Neural progenitor cell (in vitro differentiated cells): ENCODE measurements around the gene SYNPR. TPM values are rescaled to one million over a fixed set of nuclear protein-coding genes. Genes with fewer than 3 reads are reported as not detected.
A peak's percentile ranks its signal among the peaks of the same experiment; 100 is the strongest.

ENCODE experiments used
- DNase-seq: peaks from one replicate; pipeline ENCODE4 v3.0.0-alpha.2; 2016; ENCODE audit warnings: low spot score
- H2AFZ ChIP-seq: fragments of 200-600 bp; sonication (generic); replicated peaks from 2 replicates; pipeline ENCODE4 v1.6.1; 2016; ENCODE audit warnings: antibody characterized with exemption
- H3F3A ChIP-seq: fragments of 200-600 bp; sonication (generic); 2 replicates; pipeline ENCODE4 v1.6.1; 2016; ENCODE audit warnings: antibody characterized with exemption, low read depth
- H3K27ac ChIP-seq: fragments of 200-600 bp; sonication (generic); 2 replicates; pipeline ENCODE4 v1.5.1; 2016; ENCODE audit warnings: mild to moderate bottlenecking
- H3K27me3 ChIP-seq: fragments of 200-600 bp; sonication (generic); 2 replicates; pipeline ENCODE4 v1.6.1; 2016; ENCODE audit warnings: mild to moderate bottlenecking, moderate library complexity
- H3K36me3 ChIP-seq: fragments of 200-600 bp; sonication (generic); 2 replicates; pipeline ENCODE4 v1.5.1; 2016
- H3K4me1 ChIP-seq: fragments of 200-600 bp; sonication (generic); 2 replicates; pipeline ENCODE4 v1.6.1; 2016; ENCODE audit warnings: mixed run types
- H3K4me2 ChIP-seq: fragments of 200-600 bp; sonication (generic); 2 replicates; pipeline ENCODE4 v1.6.1; 2016
- H3K4me3 ChIP-seq: fragments of 200-600 bp; sonication (generic); 2 replicates; pipeline ENCODE4 v1.5.1; 2016
- H3K79me2 ChIP-seq: fragments of 200-600 bp; sonication (generic); 2 replicates; pipeline ENCODE4 v1.6.1; 2016; ENCODE audit warnings: low read depth
- H3K9ac ChIP-seq: fragments of 200-600 bp; sonication (generic); 2 replicates; pipeline ENCODE4 v1.6.1; 2016
- H3K9me3 ChIP-seq: fragments of 200-600 bp; sonication (generic); 2 replicates; pipeline ENCODE4 v1.5.1; 2016; ENCODE audit warnings: low read depth
- H4K20me1 ChIP-seq: fragments of 200-600 bp; sonication (generic); 2 replicates; pipeline ENCODE4 v1.6.1; 2016; ENCODE audit warnings: low read depth
- H3K27ac Mint-ChIP-seq: 3 replicates; pipeline ENCODE4 v1.8.0; 2021; ENCODE audit warnings: mixed read lengths
- H3K27me3 Mint-ChIP-seq: 2 replicates; pipeline ENCODE4 v1.8.0; 2022; ENCODE audit warnings: low read depth, mild to moderate bottlenecking, inconsistent platforms, moderate library complexity, mixed read lengths; ENCODE audit not compliant: insufficient read depth
- H3K36me3 Mint-ChIP-seq: 3 replicates; pipeline ENCODE4 v1.8.0; 2021; ENCODE audit warnings: mixed read lengths
- H3K4me1 Mint-ChIP-seq: 3 replicates; pipeline ENCODE4 v1.8.0; 2021; ENCODE audit warnings: mixed read lengths
- H3K4me3 Mint-ChIP-seq: 3 replicates; pipeline ENCODE4 v1.8.0; 2021; ENCODE audit warnings: mild to moderate bottlenecking, moderate library complexity, mixed read lengths
- H3K9me3 Mint-ChIP-seq: 3 replicates; pipeline ENCODE4 v1.8.0; 2020; ENCODE audit warnings: mixed read lengths
- EZH2 ChIP-seq: fragments of 200-600 bp; sonication (generic); IDR thresholded peaks from 2 replicates; pipeline ENCODE4 v1.6.1; 2017; ENCODE audit warnings: antibody characterized with exemption, mild to moderate bottlenecking, moderate library complexity
- EZH2phosphoT487 ChIP-seq: fragments of 200-600 bp; sonication (generic); IDR thresholded peaks from 2 replicates; pipeline ENCODE4 v1.6.1; 2017; ENCODE audit warnings: antibody characterized with exemption
- total RNA-seq: library from RNA; depleted of rRNA; stranded (reverse); fragments of >200 nt; gene quantifications from 2 replicates; pipeline ENCODE4 v1.2.3, GENCODE V29; 2015; ENCODE audit warnings: low replicate concordance
- TF ChIP-seq, protein P1 (sequence below): fragments of 200-600 bp; sonication (generic); IDR thresholded peaks from 2 replicates; pipeline ENCODE4 v1.5.1; 2017; ENCODE audit warnings: antibody characterized with exemption, mild to moderate bottlenecking

The SYNPR gene
- total RNA-seq, 1 donor from 2014 or later: 0.30 TPM

DNA sequence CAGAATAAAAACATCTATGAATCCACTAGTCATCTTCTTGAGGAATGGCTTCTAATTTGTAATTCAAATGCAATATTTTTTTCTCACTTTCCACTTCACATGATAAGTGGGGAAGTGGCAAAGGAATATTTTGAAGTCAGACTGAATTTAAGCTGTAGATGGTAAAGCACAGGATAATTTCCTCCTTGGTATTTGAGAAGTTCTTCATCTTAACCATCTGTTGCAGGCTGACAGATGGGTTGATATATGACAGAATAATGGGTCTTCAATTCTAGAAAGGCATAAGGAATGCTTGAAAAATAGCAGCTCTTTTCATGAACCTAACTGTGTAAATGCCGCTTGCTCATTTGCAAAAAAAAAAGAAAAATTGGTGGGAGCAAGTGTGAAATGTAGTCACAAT lies 307.8 kb downstream of the SYNPR start:
- no peak overlapping the region for H3K27ac Mint-ChIP-seq
- Histone ChIP-seq H3K9ac (no peak overlapping the region), H3K4me2 (no peak overlapping the region), H3F3A (no peaks in the 10 kb centered on the region), H3K36me3 (peaks cover 6% of the 10 kb centered on the region), H3K79me2 (no peaks in the 10 kb centered on the region), H4K20me1 (no peaks in the 10 kb centered on the region), H3K27ac (no peak overlapping the region), H3K4me3 (no peak overlapping the region), H3K9me3 (peaks cover 5% of the 10 kb centered on the region), H3K27me3 (no peaks in the 10 kb centered on the region), H2AFZ (no peak overlapping the region), H3K4me1 (no peaks in the 10 kb centered on the region)
- H3K27me3 Mint-ChIP-seq: no peaks in the 10 kb centered on the region
- no peaks in the 10 kb centered on the region for H3K4me1 Mint-ChIP-seq
- TF ChIP-seq EZH2phosphoT487 (no peak), EZH2 (no peak)
- TF ChIP-seq, protein P1, sequence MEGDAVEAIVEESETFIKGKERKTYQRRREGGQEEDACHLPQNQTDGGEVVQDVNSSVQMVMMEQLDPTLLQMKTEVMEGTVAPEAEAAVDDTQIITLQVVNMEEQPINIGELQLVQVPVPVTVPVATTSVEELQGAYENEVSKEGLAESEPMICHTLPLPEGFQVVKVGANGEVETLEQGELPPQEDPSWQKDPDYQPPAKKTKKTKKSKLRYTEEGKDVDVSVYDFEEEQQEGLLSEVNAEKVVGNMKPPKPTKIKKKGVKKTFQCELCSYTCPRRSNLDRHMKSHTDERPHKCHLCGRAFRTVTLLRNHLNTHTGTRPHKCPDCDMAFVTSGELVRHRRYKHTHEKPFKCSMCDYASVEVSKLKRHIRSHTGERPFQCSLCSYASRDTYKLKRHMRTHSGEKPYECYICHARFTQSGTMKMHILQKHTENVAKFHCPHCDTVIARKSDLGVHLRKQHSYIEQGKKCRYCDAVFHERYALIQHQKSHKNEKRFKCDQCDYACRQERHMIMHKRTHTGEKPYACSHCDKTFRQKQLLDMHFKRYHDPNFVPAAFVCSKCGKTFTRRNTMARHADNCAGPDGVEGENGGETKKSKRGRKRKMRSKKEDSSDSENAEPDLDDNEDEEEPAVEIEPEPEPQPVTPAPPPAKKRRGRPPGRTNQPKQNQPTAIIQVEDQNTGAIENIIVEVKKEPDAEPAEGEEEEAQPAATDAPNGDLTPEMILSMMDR: no peak
- H3K36me3 Mint-ChIP-seq: no peaks in the 10 kb centered on the region
- no peak overlapping the region for H3K4me3 Mint-ChIP-seq
- H3K9me3 Mint-ChIP-seq: peaks cover 11% of the 10 kb centered on the region
- DNase-seq: no peak

DNA sequence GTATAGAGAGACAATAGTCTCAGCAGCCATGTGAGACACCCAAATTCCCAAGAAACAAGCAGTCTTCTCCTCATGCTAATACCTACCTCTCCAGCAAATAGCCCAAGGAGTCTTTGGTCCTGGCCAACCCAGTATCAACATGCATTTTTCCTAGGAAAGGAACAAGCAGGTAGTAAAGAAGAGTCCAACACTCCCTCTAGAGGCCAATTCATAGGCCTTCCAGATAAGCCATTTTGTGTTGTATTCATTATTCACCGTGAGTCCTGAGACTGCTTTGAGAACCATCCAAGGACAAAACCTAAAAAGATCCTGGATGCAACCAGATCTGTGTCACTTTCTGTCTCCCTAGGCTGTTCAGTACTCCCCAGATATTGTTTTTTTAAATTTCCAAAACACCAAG lies 310.8 kb downstream of the SYNPR start:
- Mint-ChIP-seq H3K36me3 (no peaks in the 10 kb centered on the region), H3K4me1 (no peaks in the 10 kb centered on the region), H3K27ac (no peak overlapping the region), H3K9me3 (peaks cover 11% of the 10 kb centered on the region), H3K27me3 (peaks cover 3% of the 10 kb centered on the region), H3K4me3 (no peak overlapping the region)
- Histone ChIP-seq H3K9ac (no peak overlapping the region), H4K20me1 (no peaks in the 10 kb centered on the region), H3K36me3 (peaks cover 6% of the 10 kb centered on the region), H3K27ac (no peak overlapping the region), H3K4me1 (no peaks in the 10 kb centered on the region), H2AFZ (no peak overlapping the region), H3K4me2 (no peak overlapping the region), H3K9me3 (peaks cover 5% of the 10 kb centered on the region), H3K4me3 (no peak overlapping the region), H3K79me2 (no peaks in the 10 kb centered on the region), H3F3A (no peaks in the 10 kb centered on the region), H3K27me3 (no peaks in the 10 kb centered on the region)
- DNase-seq: no peak
- TF ChIP-seq EZH2: no peak
- TF ChIP-seq, protein P1: no peak

DNA sequence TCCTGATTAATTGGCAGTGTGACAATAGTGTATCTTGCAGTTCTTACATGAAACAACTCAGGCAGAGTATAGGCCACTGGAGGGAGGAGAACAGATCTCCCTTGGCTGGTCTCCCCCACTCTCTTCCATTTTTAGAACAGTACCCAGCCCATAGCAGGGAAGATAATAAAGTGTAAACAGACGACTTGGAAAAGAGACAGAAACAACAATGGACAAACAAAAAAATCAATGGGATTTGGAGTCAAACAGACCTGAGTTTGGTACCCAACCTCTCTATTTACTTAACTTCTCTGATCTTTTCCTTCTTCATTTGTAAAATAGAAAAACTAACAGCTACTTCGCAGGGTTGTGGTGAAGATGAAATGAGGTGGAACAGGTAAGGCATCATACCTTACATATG lies 315.7 kb downstream of the SYNPR start:
- DNase-seq: no peak
- H3K79me2 ChIP-seq: no peaks in the 10 kb centered on the region
- no peak overlapping the region for H2AFZ ChIP-seq
- H3K36me3 ChIP-seq: peaks cover 2% of the 10 kb centered on the region
- H3K27me3 Mint-ChIP-seq: peaks cover 12% of the 10 kb centered on the region
- TF ChIP-seq, protein P1: no peak
- TF ChIP-seq EZH2: no peak
- no peak for TF ChIP-seq EZH2phosphoT487
- no peaks in the 10 kb centered on the region for H4K20me1 ChIP-seq
- H3K9me3 ChIP-seq: peaks cover 4% of the 10 kb centered on the region
- H3K4me1 ChIP-seq: no peaks in the 10 kb centered on the region
- no peak overlapping the region for H3K27ac ChIP-seq
- no peaks in the 10 kb centered on the region for H3F3A ChIP-seq
- no peak overlapping the region for H3K9ac ChIP-seq
- H3K4me1 Mint-ChIP-seq: peaks cover 4% of the 10 kb centered on the region
- no peak overlapping the region for H3K4me2 ChIP-seq
- H3K4me3 ChIP-seq: no peak overlapping the region
- H3K9me3 Mint-ChIP-seq: peaks cover 4% of the 10 kb centered on the region
- no peak overlapping the region for H3K4me3 Mint-ChIP-seq
- no peak overlapping the region for H3K27ac Mint-ChIP-seq
- H3K36me3 Mint-ChIP-seq: no peaks in the 10 kb centered on the region
- H3K27me3 ChIP-seq: no peaks in the 10 kb centered on the region

DNA sequence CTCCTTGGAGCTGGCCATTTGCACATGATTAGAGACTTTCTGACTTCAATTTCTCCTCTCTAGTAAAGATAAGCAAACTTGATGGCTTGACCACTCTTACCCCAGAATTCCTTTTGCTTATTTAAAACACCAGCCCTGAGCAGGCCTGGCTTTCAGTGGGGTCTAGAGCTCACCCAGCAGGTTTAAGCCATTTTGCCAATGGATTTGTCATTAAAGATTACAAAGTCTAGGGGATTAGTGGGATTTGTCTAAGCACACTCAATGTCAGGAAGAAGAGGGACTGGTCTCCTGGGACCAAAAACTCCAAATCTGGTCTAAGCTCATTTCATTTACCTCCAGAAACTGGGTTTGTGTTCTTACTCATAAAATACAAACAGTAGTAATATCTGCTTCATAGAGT lies 317.1 kb downstream of the SYNPR start:
- H3K4me1 ChIP-seq: no peaks in the 10 kb centered on the region
- H3K27me3 ChIP-seq: no peaks in the 10 kb centered on the region
- Mint-ChIP-seq H3K27ac (no peak overlapping the region), H3K36me3 (no peaks in the 10 kb centered on the region), H3K4me1 (peaks cover 4% of the 10 kb centered on the region), H3K9me3 (no peaks in the 10 kb centered on the region), H3K4me3 (no peak overlapping the region), H3K27me3 (peaks cover 12% of the 10 kb centered on the region)
- H3K27ac ChIP-seq: no peak overlapping the region
- no peaks in the 10 kb centered on the region for H3K36me3 ChIP-seq
- no peak overlapping the region for H3K4me2 ChIP-seq
- H3F3A ChIP-seq: no peaks in the 10 kb centered on the region
- DNase-seq: peak; percentile 3
- no peaks in the 10 kb centered on the region for H4K20me1 ChIP-seq
- H3K4me3 ChIP-seq: no peak overlapping the region
- H3K9ac ChIP-seq: no peak overlapping the region
- H2AFZ ChIP-seq: no peak overlapping the region
- H3K9me3 ChIP-seq: no peaks in the 10 kb centered on the region
- no peak for TF ChIP-seq EZH2
- TF ChIP-seq, protein P1: no peak
- no peak for TF ChIP-seq EZH2phosphoT487
- H3K79me2 ChIP-seq: no peaks in the 10 kb centered on the region
